HG03521 (cell line): Measurements from ENCODE around the gene PSPN.
"Not testable (repeated sequence)": the region's sequence is repeated elsewhere in the genome, so short reads cannot be mapped to it uniquely, and the experiment has no call there.

Experiments used
- ATAC-seq: cut with Tn5 transposase; IDR thresholded peaks from one replicate; pipeline ENCODE4 v1.9.1; 2021; ENCODE audit warnings: mild to moderate bottlenecking, moderate library complexity; ENCODE audit not compliant: unreplicated experiment

Gene PSPN

GRCh38 chr19:6406401-6406800 lies 30.7 kb upstream of the PSPN start:
- ATAC-seq = no peak

DNA sequence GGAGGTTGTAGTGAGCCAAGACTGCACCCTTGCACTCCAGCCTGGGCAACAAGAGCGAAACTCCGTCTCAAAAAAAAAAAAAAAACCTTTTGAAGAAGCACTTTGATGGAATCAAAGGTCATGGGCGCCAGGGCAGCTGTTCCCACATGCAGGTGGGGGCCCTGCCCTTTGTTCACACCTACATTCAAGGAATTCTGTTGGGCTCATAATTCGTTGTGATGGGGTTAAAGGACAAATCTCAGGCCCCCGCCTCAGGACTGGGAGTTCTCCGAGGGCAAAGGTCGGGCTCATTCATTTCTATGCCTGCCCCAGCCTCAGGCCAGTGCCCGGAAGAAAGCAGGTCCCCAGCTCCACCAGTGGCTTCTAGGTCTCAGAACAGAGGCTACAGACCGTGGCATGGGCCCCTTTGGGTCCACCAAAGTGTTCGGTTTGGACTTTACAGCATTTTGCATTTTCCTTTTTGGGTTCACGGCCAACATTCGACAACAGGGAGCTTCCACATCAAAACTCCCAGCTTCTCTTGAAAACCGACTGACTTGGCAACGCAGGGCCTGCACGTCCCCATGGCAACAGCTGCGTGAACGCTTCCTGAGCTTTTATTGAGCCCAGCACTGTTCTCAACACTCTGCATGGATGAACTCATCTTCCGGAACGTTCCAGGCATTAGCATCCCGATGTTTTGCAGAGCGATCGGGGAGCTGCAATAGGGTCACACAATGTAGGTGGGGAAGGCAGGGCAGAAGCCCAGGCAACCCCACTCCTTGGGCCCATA lies 27.3 kb upstream of the PSPN start:
- ATAC-seq = no peak

DNA sequence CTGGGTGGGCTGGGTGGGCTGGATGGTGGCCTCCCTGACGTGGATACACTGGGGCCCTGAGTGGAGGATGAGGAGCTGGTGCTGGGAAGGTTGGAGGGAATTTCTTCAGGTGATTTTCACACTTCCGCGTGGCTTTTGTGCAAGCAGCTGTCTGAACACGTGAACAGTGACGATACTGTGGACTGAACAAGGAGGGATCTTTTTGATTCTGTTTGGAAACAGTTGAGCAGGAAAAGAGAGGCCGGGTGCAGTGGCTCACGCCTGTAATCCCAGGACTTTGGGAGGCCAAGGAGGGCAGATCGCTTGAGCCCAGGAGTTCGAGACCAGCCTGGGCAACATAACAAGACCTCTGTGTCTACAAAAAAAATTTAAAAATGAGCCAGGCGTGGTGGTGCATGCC lies 26.3 kb upstream of the PSPN start:
- ATAC-seq = no peak

GRCh38 chr19:6400062-6400944 lies 24.6 kb upstream of the PSPN start:
- not testable (repeated sequence) for ATAC-seq

GRCh38 chr19:6396305-6396704 lies 20.6 kb upstream of the PSPN start:
- ATAC-seq = no peak

DNA sequence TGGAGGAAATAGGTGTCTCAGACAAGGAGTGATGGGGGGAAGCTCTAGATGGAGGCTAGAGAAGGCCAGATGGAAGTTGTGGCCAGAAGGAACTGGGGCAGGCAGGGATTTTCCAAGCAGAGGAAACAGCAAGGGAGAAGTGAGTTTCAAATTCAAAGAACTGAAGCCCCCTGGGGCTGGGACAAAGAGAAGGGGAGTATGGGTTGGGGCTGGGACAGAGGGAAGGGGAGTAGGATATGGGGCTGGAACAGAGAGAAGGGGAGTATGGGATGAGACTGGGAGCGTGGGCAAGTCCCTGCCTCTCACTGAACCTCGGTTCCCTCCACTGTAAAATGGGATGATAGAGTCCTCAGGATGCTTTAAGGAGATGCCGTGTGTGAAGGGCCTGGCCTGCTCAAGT lies 19.1 kb upstream of the PSPN start:
- ATAC-seq = no peak

DNA sequence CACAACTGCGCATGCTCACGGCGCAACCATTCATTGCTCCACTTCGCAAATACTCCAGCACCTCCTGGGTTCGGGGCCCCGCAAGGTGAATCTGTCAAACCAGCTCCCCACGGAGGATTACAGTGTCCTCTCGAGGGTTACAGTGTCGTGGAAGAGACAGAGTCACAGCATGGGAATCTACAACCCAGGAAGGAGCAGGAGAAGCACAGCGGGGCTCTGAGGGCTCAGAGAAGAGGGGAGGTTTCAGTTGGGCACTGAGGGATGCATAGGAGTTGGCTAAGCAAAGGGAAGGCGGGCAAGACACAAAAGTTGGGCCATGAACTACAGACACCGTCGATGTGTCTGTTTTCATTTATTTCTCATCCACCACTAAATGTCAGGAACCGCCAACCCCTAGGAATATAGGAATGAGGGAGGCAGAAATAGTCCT lies 18.3 kb upstream of the PSPN start:
- no peak for ATAC-seq

GRCh38 chr19:6393074-6393982 lies 17.6 kb upstream of the PSPN start, which contains the start of gene GTF2F1:
Gene GTF2F1, minus strand, starts transcription at chr19:6393164. Its CDS starts 169 bp downstream, at chr19:6392995.
- ATAC-seq = peak; percentile 79

GRCh38 chr19:6392221-6393073 lies 16.7 kb upstream of the PSPN start:
- ATAC-seq = peak; percentile 5

GRCh38 chr19:6387372-6387771 lies 11.6 kb upstream of the PSPN start:
- ATAC-seq = no peak

DNA sequence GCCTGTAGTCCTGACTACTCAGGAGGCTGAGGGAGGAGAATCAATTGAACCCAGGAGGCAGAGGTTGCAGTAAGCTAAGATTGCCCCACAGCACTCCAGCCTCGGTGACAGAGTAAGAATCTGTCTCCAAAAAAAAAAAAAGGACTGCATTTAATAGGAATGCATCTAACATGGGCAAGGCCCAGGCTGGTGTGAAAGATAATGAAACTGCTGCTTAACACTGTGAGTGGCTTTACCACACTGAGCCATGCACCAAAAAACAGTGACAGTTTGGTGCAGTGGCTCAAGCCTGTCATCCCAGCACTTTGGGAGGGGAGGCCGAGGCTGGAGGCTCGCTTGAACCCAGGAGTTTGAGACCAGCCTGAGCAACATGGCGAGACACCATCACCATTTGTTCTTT lies 8.6 kb upstream of the PSPN start:
- no peak for ATAC-seq

DNA sequence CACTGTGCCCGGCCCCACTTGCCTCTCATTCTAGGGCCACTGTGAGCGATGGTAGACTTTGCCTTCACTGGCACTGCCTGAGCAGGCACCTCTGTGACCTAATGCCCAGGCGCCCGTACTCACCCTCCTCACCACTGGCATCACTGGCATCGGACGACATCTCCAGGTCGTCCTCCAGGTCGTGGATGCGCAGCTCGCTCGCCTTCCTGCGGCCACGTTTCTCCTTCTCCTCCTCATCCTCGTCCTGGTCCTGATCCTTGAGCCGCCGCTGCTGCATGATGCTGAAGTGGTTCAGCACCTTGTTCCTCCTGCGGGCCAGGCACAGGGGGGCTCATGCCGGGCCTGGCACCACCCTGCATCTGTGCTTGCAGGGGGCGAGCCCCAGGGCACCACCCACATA lies 7.5 kb upstream of the PSPN start:
- no peak for ATAC-seq

DNA sequence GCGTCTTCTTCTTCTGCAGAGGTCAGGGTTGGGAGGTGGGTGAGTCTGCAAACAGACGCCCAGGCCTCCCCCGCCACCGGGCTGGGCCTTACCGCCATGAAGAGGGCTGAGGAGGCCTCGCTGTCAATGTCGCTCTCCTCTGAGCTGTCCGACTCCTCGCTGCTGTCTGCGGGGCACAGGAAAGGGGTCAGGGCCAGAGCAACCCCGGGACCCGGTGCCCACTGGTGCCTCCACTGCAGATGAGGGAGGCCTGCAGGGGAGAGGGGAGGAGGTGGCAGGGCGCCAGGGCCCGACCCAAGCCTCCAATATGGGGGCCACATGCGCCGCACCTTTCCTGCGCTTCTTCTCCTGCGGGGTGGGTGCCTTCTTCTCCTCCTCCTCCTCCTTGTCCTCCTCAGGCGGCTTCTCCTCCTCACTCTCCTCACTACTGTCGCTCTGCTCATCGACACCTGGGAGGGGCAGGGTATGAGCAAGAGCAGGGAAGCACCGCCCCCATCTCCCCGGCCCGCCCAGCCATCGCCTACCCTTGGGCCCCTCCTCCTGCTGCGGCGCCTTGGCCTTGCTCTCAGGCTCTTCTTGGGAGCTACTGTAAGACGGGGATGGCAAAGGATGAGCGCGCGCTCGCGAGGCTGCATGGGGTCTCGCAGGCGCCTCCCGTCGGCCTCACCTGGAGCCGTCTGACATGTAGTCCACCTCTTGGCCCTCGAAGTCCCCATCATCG lies 5.5 kb upstream of the PSPN start:
- no peak for ATAC-seq

DNA sequence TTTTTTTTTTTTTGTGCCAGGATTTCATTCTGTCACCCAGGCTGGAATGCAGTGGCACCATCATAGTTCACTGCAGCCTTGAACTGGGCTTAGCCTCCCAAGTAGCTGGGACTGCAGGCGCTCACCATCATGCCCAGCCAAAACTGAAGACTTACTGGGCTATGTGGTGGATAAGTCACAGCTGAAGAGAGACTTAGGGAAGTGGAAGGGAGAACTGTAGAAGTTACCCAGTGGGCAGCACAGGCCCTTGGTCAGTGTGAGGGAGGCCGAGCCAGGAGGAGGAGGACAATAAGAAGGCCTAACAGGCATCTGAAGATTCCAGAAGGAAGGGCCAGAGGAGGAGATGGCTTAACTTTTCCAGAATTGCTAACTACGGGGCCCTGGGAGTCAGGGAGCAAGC lies 4.0 kb upstream of the PSPN start:
- no peak for ATAC-seq

DNA sequence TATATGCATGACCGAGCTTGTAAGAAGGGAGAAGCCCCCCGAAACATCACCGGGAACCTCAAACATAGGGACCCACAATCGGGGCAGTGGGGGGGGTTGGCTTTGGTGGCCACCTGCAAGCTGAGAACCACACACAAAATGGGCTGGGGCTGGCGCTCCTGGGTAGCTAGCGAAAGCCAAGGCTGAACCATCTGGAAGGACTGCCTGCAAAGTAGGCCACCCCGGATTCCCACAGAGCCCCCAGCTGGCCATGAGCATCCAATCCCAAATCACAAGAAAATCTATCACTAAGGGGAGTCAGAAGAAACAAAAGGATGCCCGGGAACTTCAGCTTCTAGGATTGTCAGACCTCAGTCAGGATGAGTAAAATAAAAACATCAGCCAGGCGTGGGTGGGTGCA lies 2.8 kb upstream of the PSPN start:
- no peak for ATAC-seq

- ATAC-seq = no peak
Observed at GRCh38 chr19:6378041-6378440, 2.3 kb upstream of the PSPN start.

DNA sequence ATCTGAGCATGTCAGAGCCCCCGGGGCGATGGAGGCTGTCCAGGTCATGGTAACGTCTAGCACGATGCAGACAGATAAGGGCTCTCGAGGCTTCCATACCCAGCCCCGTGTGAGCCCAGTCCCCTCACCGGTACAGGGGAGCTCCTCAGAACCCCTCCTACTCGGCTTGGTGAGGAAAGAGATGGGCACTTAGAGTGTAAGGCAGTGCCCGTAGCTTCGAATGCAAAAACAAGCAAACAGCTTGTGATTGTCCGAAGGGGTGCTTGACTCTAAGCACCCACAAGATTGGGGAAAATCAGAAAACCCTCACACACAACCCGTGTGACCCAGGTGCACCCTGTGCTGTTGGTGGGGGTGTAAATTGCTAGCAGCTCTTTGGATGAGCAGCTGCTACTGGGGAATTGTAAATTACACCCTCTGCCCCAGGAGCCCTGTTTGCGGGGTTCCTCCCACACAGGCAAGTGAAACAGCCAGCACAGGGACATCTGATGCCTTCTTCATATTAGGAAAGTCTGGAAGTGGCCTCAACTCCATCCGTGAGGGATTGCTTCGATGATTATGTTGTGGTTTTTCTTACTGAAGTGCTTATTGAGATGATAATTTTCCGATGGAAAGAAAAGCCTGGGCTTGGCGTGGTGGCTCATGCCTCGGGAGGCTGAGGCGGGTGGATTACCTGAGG lies 918 bp upstream of the PSPN start:
- no peak for ATAC-seq

- ATAC-seq = no peak
Observed at GRCh38 chr19:6374711-6375410, 872 bp downstream of the PSPN start.
